GM21515 (cell line): ENCODE data around the gene ADTRP.

ENCODE experiments used
- ATAC-seq: cut with Tn5 transposase; IDR thresholded peaks from one replicate; pipeline ENCODE4 v1.9.1; 2021; ENCODE audit not compliant: unreplicated experiment

The ADTRP gene

GRCh38 chr6:11758878-11759277, 19.7 kb downstream of the ADTRP start:
- ATAC-seq = no peak

GRCh38 chr6:11756726-11757125, 21.9 kb downstream of the ADTRP start:
- no peak for ATAC-seq

GRCh38 chr6:11756292-11756691, 22.3 kb downstream of the ADTRP start:
- no peak for ATAC-seq

- ATAC-seq = no peak
Observed at GRCh38 chr6:11755725-11756124, 22.9 kb downstream of the ADTRP start.

GRCh38 chr6:11754625-11755271, 23.9 kb downstream of the ADTRP start:
- ATAC-seq = no peak

GRCh38 chr6:11753798-11754197, 24.8 kb downstream of the ADTRP start:
- no peak for ATAC-seq

- no peak for ATAC-seq
Observed at GRCh38 chr6:11752360-11752759, 26.2 kb downstream of the ADTRP start.

GRCh38 chr6:11750682-11751081, 27.9 kb downstream of the ADTRP start:
- no peak for ATAC-seq

GRCh38 chr6:11748591-11749210, 29.9 kb downstream of the ADTRP start:
- no peak for ATAC-seq

GRCh38 chr6:11747021-11747420, 31.6 kb downstream of the ADTRP start:
- no peak for ATAC-seq

- no peak for ATAC-seq
Observed at GRCh38 chr6:11744753-11745152, 33.9 kb downstream of the ADTRP start.

GRCh38 chr6:11744101-11744500, 34.5 kb downstream of the ADTRP start:
- no peak for ATAC-seq

- ATAC-seq = no peak
Observed at GRCh38 chr6:11740875-11741274, 37.7 kb downstream of the ADTRP start.

- ATAC-seq = no peak
Observed at GRCh38 chr6:11738661-11739375, 39.8 kb downstream of the ADTRP start.

GRCh38 chr6:11738234-11738633, 40.4 kb downstream of the ADTRP start:
- no peak for ATAC-seq

GRCh38 chr6:11736601-11737000, 42.0 kb downstream of the ADTRP start:
- ATAC-seq = no peak

GRCh38 chr6:11734861-11735613, 43.6 kb downstream of the ADTRP start:
- no peak for ATAC-seq

GRCh38 chr6:11732036-11732631, 46.5 kb downstream of the ADTRP start:
- ATAC-seq = peak; percentile 59

- no peak for ATAC-seq
Observed at GRCh38 chr6:11731423-11731822, 47.2 kb downstream of the ADTRP start.

GRCh38 chr6:11730641-11731040, 48.0 kb downstream of the ADTRP start:
- peak; percentile 56 for ATAC-seq

GRCh38 chr6:11729076-11729475, 49.5 kb downstream of the ADTRP start:
- no peak for ATAC-seq
